ENCODE measurements around the gene RAVER1. TPM values are rescaled to one million over a fixed set of nuclear protein-coding genes. Genes with fewer than 3 reads are reported as not detected.

RAVER1 gene, protein sequence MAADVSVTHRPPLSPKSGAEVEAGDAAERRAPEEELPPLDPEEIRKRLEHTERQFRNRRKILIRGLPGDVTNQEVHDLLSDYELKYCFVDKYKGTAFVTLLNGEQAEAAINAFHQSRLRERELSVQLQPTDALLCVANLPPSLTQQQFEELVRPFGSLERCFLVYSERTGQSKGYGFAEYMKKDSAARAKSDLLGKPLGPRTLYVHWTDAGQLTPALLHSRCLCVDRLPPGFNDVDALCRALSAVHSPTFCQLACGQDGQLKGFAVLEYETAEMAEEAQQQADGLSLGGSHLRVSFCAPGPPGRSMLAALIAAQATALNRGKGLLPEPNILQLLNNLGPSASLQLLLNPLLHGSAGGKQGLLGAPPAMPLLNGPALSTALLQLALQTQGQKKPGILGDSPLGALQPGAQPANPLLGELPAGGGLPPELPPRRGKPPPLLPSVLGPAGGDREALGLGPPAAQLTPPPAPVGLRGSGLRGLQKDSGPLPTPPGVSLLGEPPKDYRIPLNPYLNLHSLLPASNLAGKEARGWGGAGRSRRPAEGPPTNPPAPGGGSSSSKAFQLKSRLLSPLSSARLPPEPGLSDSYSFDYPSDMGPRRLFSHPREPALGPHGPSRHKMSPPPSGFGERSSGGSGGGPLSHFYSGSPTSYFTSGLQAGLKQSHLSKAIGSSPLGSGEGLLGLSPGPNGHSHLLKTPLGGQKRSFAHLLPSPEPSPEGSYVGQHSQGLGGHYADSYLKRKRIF
- 9.8 and 19.5 TPM in 2 replicates for total RNA-seq

DNA sequence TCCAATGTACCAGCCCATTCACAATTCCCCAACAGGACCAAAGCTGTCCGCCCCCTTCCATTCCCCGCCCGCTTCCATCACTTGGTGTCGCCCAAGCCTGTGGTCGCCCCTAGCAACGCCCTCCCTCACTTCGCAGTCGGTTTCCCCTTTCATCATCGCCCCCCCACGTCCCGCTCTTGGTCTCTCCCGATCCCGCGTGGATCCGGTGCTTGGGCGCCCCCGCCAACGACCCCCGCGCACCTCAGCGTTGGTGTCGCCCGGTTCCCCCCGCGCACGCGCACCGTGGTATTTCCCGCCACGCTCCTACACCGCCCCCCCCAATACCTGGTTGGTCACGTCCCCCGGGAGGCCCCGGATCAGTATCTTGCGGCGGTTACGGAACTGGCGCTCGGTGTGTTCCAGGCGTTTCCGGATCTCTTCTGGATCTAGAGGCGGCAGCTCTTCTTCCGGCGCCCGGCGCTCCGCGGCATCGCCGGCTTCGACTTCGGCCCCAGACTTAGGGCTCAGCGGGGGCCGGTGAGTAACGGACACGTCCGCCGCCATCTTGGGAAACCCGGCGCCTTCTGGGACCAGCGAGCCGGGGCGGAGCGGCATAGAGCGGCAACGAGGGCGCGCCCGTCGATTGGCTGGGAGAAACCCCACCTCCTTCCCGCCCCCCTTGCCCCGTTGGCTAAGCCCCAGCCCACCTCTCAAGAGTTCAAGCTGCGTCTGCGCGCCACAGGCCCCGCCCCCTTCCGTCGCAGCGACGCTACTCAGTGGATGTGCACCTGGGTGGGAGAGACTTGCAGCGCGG lies at the start of gene RAVER1:
Gene RAVER1, minus strand, starts transcription at position 565 of the 793 bp plus-strand sequence. Its CDS starts 22 bp downstream, at position 543.

DNA sequence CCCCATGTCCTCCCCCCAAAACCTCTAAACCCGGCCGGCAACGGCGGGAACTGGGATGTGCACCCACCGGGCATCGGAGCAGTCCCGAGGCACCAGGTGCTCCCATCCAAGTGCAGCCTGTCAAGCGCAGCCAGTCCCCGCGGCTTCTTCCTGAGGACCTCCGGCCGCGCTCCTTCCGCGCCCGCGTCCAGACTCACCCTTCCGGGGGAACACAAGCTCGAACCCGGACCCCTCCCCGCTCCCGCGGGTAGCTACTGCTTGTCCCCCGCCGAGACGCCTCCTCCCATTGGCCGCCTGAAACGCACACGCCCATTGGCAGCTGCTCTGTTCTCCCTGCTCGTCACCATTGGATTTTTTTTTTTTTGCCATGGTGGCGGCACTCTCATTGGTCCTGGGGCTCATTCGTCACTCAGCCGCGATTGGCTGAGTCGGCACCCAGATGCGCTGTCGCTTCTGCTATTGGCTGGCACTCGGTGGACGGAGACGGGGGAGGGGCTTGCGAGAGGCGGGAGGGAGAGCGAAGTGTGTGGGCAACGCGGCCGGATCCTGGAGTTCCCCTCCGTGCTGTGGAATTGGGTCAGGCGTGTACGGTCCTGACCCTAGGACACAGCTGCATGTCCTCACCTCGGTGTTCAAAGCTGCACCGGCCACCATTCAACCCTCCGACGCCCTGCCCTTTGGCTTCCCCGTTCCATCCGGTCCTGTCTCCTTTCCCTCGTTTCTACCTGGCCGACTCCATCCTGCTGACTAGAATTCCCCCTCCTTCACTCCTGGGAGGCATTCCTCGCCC lies 47.2 kb upstream of the RAVER1 start, which contains the start of gene TYK2:
Gene TYK2, minus strand, starts transcription at position 260 of the 790 bp plus-strand sequence. CDS start 2,166 bp downstream, outside the sequence.

DNA sequence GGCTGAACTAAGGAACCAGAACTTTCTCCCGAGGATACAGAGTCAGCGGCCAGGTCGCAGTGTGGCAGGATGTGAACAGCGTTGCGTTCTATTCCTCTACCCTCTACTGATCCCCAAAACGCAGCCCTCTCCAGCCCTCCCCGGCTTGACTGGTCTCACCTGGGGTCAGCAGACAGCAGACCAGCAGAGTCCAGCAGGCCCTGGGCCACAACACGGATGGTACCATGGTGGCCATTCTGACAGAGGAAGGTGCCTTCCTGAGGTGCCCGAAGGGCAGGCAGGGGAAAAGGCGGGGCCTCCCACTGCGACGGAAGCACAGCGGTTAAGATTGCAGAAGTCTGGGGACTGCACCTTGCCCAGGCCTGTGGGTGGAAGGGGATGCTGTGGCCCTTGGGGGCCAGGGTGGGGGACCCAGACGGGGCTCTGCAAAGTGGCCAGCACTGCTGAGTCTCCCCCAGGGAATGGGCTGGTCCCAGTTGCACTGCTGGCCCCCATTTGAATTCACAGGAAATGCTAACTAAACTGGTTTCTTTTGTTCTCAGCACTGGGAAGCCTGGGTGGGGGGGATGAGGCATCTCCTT lies 6.1 kb upstream of the RAVER1 start, which contains the start of gene ICAM3:
Gene ICAM3, minus strand, starts transcription at position 245 of the 581 bp plus-strand sequence. Its CDS starts 10 bp downstream, at position 235.

DNA sequence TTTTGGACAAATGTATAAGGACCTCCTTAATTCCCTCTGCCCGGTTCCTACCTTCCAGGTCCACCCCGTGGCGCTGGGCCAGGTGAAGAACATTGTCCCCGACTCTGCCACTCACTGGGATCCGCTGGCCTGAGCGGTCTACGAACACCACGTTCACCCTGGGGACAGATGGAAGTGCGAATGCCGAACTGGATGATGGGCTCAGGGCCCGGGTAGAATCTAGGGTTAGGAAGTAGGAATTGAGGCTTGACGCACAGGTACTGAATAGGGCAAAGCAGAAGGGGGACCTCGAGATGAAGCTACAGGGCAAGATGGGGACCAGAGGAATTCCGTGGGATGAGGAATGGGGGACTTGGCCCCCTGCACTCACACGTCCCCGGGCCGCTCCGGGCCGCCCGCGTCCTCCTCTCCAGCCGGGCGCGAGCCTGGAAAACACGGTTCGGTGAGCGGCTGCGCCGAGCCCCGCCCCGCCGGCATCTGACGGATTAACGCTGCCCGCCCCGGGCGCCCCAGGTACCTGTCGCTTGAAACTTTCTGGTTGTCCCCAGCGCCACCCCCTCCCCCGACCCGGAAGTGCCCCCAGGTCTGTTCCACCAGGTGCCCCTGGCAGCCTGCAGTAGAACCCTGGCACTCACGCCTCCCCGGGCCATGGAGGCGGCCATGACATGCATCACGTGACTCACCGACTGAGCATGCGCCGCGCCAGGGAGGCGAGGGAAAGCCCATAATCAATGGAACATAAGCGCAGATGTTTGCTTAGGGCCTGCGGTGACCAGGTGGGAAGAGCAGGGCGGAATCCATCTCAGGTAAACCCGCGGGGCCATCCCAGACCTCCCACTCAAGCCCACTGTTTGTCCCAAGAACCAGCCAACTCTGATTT lies 17.8 kb downstream of the RAVER1 start, which contains the start of gene FDX2:
Gene FDX2, minus strand, starts transcription at position 681 of the 880 bp plus-strand sequence. Its CDS starts 19 bp downstream, at position 662.

DNA sequence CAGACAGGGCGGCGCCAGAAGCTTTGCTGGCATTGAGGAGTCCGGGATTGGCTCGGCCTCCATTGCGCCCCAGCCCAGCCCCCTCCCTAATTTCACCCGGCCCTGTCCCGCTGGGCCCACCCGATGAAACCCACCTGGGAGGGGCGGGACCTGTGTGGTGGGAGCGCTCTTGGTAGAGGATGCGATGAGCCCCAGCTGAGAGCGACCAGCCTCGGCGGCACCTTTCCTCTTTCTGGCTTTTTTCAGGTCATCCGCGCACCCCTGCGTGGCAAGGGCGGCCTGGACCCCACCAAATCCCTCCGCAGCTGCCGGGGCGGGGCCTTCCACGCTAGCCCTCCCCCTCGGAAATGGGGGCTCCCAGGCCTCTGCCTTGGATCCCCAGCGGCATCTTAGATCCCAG lies 23.9 kb downstream of the RAVER1 start, which contains the start of gene ZGLP1:
Gene ZGLP1, minus strand, starts transcription at position 393 of the 400 bp plus-strand sequence.

DNA sequence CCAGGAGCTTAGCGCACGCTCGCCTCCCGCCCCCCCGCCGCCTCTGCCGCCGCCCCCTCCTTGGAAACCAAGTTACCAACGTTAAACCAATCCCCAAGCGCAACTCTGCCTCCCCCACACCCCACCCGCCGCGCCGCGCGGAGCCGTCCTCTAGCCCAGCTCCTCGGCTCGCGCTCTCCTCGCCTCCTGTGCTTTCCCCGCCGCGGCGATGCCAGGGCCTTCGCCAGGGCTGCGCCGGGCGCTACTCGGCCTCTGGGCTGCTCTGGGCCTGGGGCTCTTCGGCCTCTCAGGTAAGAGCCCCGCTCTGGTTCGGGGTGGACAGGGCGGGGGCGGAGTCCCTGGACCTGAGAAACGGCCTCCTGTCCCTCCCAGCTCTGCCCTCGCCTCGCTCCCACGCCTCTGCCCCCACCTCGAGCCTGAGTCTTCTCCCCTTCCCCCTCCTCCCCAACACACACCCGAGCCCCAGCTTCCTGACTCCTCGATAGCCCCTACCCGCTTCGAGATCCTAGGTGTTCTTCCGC lies 43.4 kb downstream of the RAVER1 start, which contains the start of gene ICAM5:
Gene ICAM5, plus strand, starts transcription at position 117 of the 521 bp plus-strand sequence. Its CDS starts 92 bp downstream, at position 209.

DNA sequence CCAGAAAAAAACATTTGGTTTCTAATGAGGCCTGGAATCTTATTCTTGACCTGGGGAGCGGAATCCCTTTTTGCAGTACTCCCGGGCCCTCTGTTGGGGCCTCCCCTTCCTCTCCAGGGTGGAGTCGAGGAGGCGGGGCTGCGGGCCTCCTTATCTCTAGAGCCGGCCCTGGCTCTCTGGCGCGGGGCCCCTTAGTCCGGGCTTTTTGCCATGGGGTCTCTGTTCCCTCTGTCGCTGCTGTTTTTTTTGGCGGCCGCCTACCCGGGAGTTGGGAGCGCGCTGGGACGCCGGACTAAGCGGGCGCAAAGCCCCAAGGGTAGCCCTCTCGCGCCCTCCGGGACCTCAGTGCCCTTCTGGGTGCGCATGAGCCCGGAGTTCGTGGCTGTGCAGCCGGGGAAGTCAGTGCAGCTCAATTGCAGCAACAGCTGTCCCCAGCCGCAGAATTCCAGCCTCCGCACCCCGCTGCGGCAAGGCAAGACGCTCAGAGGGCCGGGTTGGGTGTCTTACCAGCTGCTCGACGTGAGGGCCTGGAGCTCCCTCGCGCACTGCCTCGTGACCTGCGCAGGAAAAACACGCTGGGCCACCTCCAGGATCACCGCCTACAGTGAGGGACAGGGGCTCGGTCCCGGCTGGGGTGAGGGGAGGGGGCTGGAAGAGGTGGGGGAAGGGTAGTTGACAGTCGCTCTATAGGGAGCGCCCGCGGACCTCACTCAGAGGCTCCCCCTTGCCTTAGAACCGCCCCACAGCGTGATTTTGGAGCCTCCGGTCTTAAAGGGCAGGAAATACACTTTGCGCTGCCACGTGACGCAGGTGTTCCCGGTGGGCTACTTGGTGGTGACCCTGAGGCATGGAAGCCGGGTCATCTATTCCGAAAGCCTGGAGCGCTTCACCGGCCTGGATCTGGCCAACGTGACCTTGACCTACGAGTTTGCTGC lies 46.3 kb downstream of the RAVER1 start, which contains the start of gene ICAM4:
Gene ICAM4, plus strand, starts transcription at position 153 of the 935 bp plus-strand sequence. Its CDS starts 58 bp downstream, at position 211.

DNA sequence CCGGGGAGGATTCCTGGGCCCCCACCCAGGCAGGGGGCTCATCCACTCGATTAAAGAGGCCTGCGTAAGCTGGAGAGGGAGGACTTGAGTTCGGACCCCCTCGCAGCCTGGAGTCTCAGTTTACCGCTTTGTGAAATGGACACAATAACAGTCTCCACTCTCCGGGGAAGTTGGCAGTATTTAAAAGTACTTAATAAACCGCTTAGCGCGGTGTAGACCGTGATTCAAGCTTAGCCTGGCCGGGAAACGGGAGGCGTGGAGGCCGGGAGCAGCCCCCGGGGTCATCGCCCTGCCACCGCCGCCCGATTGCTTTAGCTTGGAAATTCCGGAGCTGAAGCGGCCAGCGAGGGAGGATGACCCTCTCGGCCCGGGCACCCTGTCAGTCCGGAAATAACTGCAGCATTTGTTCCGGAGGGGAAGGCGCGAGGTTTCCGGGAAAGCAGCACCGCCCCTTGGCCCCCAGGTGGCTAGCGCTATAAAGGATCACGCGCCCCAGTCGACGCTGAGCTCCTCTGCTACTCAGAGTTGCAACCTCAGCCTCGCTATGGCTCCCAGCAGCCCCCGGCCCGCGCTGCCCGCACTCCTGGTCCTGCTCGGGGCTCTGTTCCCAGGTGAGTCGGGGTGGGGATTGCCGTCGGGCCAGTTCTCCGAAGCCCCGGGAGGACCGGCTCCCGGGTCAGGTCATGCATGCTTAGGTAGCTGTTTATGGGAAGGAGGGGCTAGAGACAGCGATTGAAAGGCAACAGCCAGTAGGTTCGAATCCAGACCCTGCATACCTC lies 62.5 kb downstream of the RAVER1 start, which contains the start of gene ICAM1:
Gene ICAM1, plus strand, starts transcription at position 505 of the 779 bp plus-strand sequence. Its CDS starts 40 bp downstream, at position 545.

Small RNA genes within 50 kb of the gene (small RNA-seq; reads per million reads assigned to genes)
- gene AC011511.1 (not detected), gene AC011511.4 (not detected)

Other genes with a start within 250 kb of the RAVER1 start
- gene SHFL, start 247.2 kb downstream of the RAVER1 start, total RNA-seq = 11.2 and 19.6 TPM in 2 replicates
- gene ANGPTL6, start 230.9 kb downstream of the RAVER1 start, total RNA-seq = 0.11 TPM in 1 of 2 replicates, not detected in the other
- 20.4 and 31.2 TPM in 2 replicates for gene PPAN, start 227.2 kb downstream of the RAVER1 start, total RNA-seq
- gene P2RY11, start 221.8 kb downstream of the RAVER1 start, total RNA-seq = 3.4 and 4.3 TPM in 2 replicates
- 250 and 265 TPM in 2 replicates for gene EIF3G, start 213.6 kb downstream of the RAVER1 start, total RNA-seq
- 40.6 and 45.5 TPM in 2 replicates for gene DNMT1, start 138.6 kb downstream of the RAVER1 start, total RNA-seq
- 10.6 and 18.1 TPM in 2 replicates for gene S1PR2, start 102.2 kb downstream of the RAVER1 start, total RNA-seq
- 31.4 and 53.6 TPM in 2 replicates for gene MRPL4, start 81.3 kb downstream of the RAVER1 start, total RNA-seq
- 0.87 and 1.2 TPM in 2 replicates for gene ICAM1, start 62.4 kb downstream of the RAVER1 start, total RNA-seq
- 0.22 and 2.4 TPM in 2 replicates for gene ICAM4, start 46.6 kb downstream of the RAVER1 start, total RNA-seq
- gene ICAM5, start 43.6 kb downstream of the RAVER1 start, total RNA-seq = 0.39 and 1.1 TPM in 2 replicates
- gene ZGLP1, start 23.7 kb downstream of the RAVER1 start, total RNA-seq = 0.39 and 0.87 TPM in 2 replicates
- gene FDX2, start 17.5 kb downstream of the RAVER1 start, total RNA-seq = 10.6 and 20.5 TPM in 2 replicates
- 5.7 and 5.9 TPM in 2 replicates for gene ICAM3, start 6.1 kb upstream of the RAVER1 start, total RNA-seq
- gene TYK2, start 47.0 kb upstream of the RAVER1 start, total RNA-seq = 81.2 and 86.0 TPM in 2 replicates
- 98.9 and 126 TPM in 2 replicates for gene CDC37, start 70.0 kb upstream of the RAVER1 start, total RNA-seq
- 0.87 and 1.6 TPM in 2 replicates for gene PDE4A, start 87.0 kb upstream of the RAVER1 start, total RNA-seq
- gene KEAP1, start 169.8 kb upstream of the RAVER1 start, total RNA-seq = 52.8 and 56.9 TPM in 2 replicates
- gene S1PR5, start 183.9 kb upstream of the RAVER1 start, total RNA-seq = 0.39 TPM in 1 of 2 replicates, not detected in the other
- 17.7 and 20.9 TPM in 2 replicates for gene ATG4D, start 210.4 kb upstream of the RAVER1 start, total RNA-seq
- 5.5 and 5.7 TPM in 2 replicates for gene KRI1, start 232.5 kb upstream of the RAVER1 start, total RNA-seq
- gene CDKN2D, start 235.4 kb upstream of the RAVER1 start, total RNA-seq = 0.76 and 2.4 TPM in 2 replicates

All from placental epithelial cell (primary cell).